K562 (cell line): ENCODE measurements around the gene OR1D5. TPM values are rescaled to one million over a fixed set of nuclear protein-coding genes. Genes with fewer than 3 reads are reported as not detected.

Experiments used
- ATAC-seq: fragments of 200-7000 bp; cut with Tn5 transposase; 3 replicates; pipeline ENCODE4 v1.9.1; 2020; ENCODE audit warnings: moderate library complexity
- BruUV-seq: library from RNA; stranded (reverse); fragments of 400-500 nt; replicated peaks from 2 replicates; lab custom pipeline; 2021; lab: Mats Ljungman, UMichigan
- CTCF ChIA-PET: fragments of 300-600 bp; formaldehyde crosslinking; extraction: SDS; loops from one replicate; lab custom pipeline; 2021; ENCODE audit warnings: low intra/inter-chr PET ratio; lab: Yijun Ruan, JAX
- POLR2A ChIA-PET: fragments of 300-600, 350-650 bp; sonication (Branson Sonifier 250); formaldehyde crosslinking; extraction: SDS; loops from one replicate; lab custom pipeline; 2021; ENCODE audit warnings: antibody characterized with exemption, inconsistent platforms; lab: Yijun Ruan, JAX
- DNase-seq, 4 experiments: peaks; one replicate each; pipeline versions ENCODE4 v3.0.0 to v3.0.0-alpha.2; 2011 to 2018; ENCODE audit warnings: low spot score in 3 of 4, mixed read lengths in 3 of 4; ENCODE audit errors: extremely low read depth in 1 of 4
- FAIRE-seq: peaks from 2 replicates; lab custom pipeline; 2011; peaks lifted over from hg19 to GRCh38; lab: Jason Lieb, UNC
- H2AFZ ChIP-seq: 2 replicates; pipeline ENCODE4 v1.6.0; 2011; ENCODE audit warnings: low read depth, low read length, control low read depth, inconsistent platforms
- H3K27ac ChIP-seq: fragments of 200-600 bp; 3 replicates; pipeline ENCODE4 v1.8.0; 2011; ENCODE audit warnings: low read depth, mild to moderate bottlenecking, control low read depth, inconsistent platforms, low read length, moderate library complexity, mixed read lengths; ENCODE audit errors: extremely low read depth
- H3K27me3 ChIP-seq, 2 experiments: fragments of 300-600 bp in 1 of 2; 2 replicates in 1 of 2; 3 replicates in 1 of 2; pipeline versions ENCODE4 v1.6.0 to v1.8.0; 2011; ENCODE audit warnings: inconsistent platforms in 2 of 2, low read length in 2 of 2, mild to moderate bottlenecking in 1 of 2, mixed read lengths in 1 of 2, moderate library complexity in 1 of 2; ENCODE audit not compliant: control insufficient read depth in 2 of 2, insufficient read depth in 2 of 2
- H3K36me3 ChIP-seq: fragments of 300-600 bp; 3 replicates; pipeline ENCODE4 v1.8.0; 2011; ENCODE audit warnings: mild to moderate bottlenecking, low read length, inconsistent platforms; ENCODE audit not compliant: control insufficient read depth, insufficient read depth
- H3K4me1 ChIP-seq, 2 experiments: fragments of 200-600 bp in 1 of 2; replicated peaks in 1 of 2; 2 replicates in 1 of 2; 3 replicates in 1 of 2; pipeline versions ENCODE4 v1.5.1 to v1.8.0; 2011; ENCODE audit warnings: inconsistent platforms in 2 of 2, low read length in 2 of 2, mild to moderate bottlenecking in 1 of 2, mixed read lengths in 1 of 2, moderate library complexity in 1 of 2; ENCODE audit not compliant: control insufficient read depth in 2 of 2, insufficient read depth in 2 of 2
- H3K4me2 ChIP-seq: 2 replicates; pipeline ENCODE4 v1.6.1; 2011; ENCODE audit warnings: low read length, control low read depth, inconsistent platforms, mixed read lengths; ENCODE audit not compliant: insufficient read depth
- H3K4me3 ChIP-seq: fragments of 200-600 bp; sonication (generic), shearing (Covaris generic); 2 replicates; pipeline ENCODE4 v1.5.1; 2016; ENCODE audit warnings: control low read depth, inconsistent platforms
- H3K79me2 ChIP-seq: fragments of 200-600 bp; 3 replicates; pipeline ENCODE4 v1.8.0; 2011; ENCODE audit warnings: low read length, inconsistent platforms; ENCODE audit not compliant: control insufficient read depth, insufficient read depth
- H3K9ac ChIP-seq, 2 experiments: 2 replicates each; pipeline versions ENCODE4 v1.6.0 to v1.6.1; 2011; ENCODE audit warnings: low read depth in 2 of 2, low read length in 2 of 2, control low read depth in 1 of 2, inconsistent platforms in 1 of 2, mild to moderate bottlenecking in 1 of 2, mixed read lengths in 1 of 2; ENCODE audit not compliant: insufficient read depth in 1 of 2
- H3K9me1 ChIP-seq: one replicate; pipeline ENCODE4 v1.6.0; 2011; ENCODE audit warnings: inconsistent platforms, mild to moderate bottlenecking, low read length, moderate library complexity; ENCODE audit not compliant: control insufficient read depth, insufficient read depth
- H3K9me3 ChIP-seq: replicated peaks from 2 replicates; pipeline ENCODE4 v1.5.1; 2011; ENCODE audit warnings: low read depth, low read length, inconsistent platforms; ENCODE audit not compliant: control insufficient read depth, insufficient read depth
- H4K20me1 ChIP-seq: replicated peaks from 2 replicates; pipeline ENCODE4 v1.6.1; 2011; ENCODE audit warnings: low read length, inconsistent platforms, mixed read lengths; ENCODE audit not compliant: control insufficient read depth, insufficient read depth
- CXXC5 ChIP-seq: fragments of 250-450 bp; sonication (Bioruptor Pico); IDR thresholded peaks from 2 replicates; pipeline ENCODE4 v1.8.0; 2022; ENCODE audit warnings: inconsistent platforms, mild to moderate bottlenecking, moderate library complexity
- GABPA ChIP-seq: fragments of 200-800 bp; sonication (Bioruptor generic); conservative IDR thresholded peaks from 2 replicates; pipeline ENCODE4 v1.6.1; 2016; ENCODE audit warnings: low read depth, missing genetic modification characterization, missing compliant biosample characterization
- GATAD2B ChIP-seq: fragments of 450-650 bp; IDR thresholded peaks from 2 replicates; pipeline ENCODE4 v1.6.1; 2017; ENCODE audit warnings: mild to moderate bottlenecking, borderline replicate concordance
- HINFP ChIP-seq: fragments of 450-650 bp; conservative IDR thresholded peaks from 2 replicates; pipeline ENCODE4 v1.6.1; 2016; ENCODE audit warnings: missing genetic modification characterization, low read depth, mild to moderate bottlenecking, control low read depth, missing compliant biosample characterization
- LEF1 ChIP-seq: fragments of 450-650 bp; IDR thresholded peaks from 2 replicates; pipeline ENCODE4 v1.6.1; 2016; ENCODE audit warnings: mild to moderate bottlenecking
- MAZ ChIP-seq, 2 experiments: fragments of 450-650 bp in 1 of 2; sonication (generic) in 1 of 2; formaldehyde crosslinking; IDR thresholded peaks in 1 of 2; conservative IDR thresholded peaks in 1 of 2; 2 replicates each; pipeline versions ENCODE4 v1.4.0 to v1.5.0; 2020; ENCODE audit warnings: mild to moderate bottlenecking in 1 of 2, missing genetic modification reagents in 1 of 2
- NR1H2 ChIP-seq: sonication (generic); formaldehyde crosslinking; IDR thresholded peaks from 2 replicates; pipeline ENCODE4 v1.4.0; 2020; ENCODE audit warnings: mild to moderate bottlenecking, missing genetic modification reagents
- PTBP1 ChIP-seq: fragments of 200-400 bp; formaldehyde crosslinking; IDR thresholded peaks from 2 replicates; pipeline ENCODE4 v1.6.1; 2017; ENCODE audit warnings: low read depth, low read length
- TAF15 ChIP-seq: fragments of 200-400 bp; formaldehyde crosslinking; IDR thresholded peaks from 2 replicates; pipeline ENCODE4 v1.6.1; 2017; ENCODE audit warnings: mild to moderate bottlenecking, low read depth, low read length, moderate library complexity
- TCF15 ChIP-seq: fragments of 250-450 bp; sonication (Bioruptor Pico); IDR thresholded peaks from 2 replicates; pipeline ENCODE4 v1.8.0; 2022; ENCODE audit warnings: moderate library complexity, mild to moderate bottlenecking, inconsistent platforms
- ZNF175 ChIP-seq: fragments of 200-800 bp; sonication (Bioruptor generic); IDR thresholded peaks from 2 replicates; pipeline ENCODE4 v1.6.1; 2016; ENCODE audit warnings: low read depth, mild to moderate bottlenecking, missing genetic modification characterization, missing compliant biosample characterization
- ZNF830 ChIP-seq: fragments of 250-450 bp; sonication (Bioruptor Pico); IDR thresholded peaks from 2 replicates; pipeline ENCODE4 v1.5.0; 2021; ENCODE audit warnings: mild to moderate bottlenecking
- WGBS: fragments of 100-300 bp; shearing (Covaris generic); methylation state at CpG from one replicate; pipeline ENCODE4 v1.1.6; 2016; ENCODE audit warnings: low coverage, mixed read lengths; ENCODE audit not compliant: insufficient coverage; ENCODE audit errors: missing lambda C conversion rate; 5-methylcytosine and 5-hydroxymethylcytosine counted together
- in situ Hi-C: fragments of 300-500 bp; cut with MboI; formaldehyde crosslinking; loops from 4 replicates; pipeline ENCODE4 v1.15.0; 2018; ENCODE audit warnings: inconsistent platforms, mixed read lengths
- intact Hi-C: fragments of 100-400 bp; cut with micrococcal nuclease; formaldehyde crosslinking; loops from 2 replicates; pipeline ENCODE4 v1.14.2; 2022
- polyA plus RNA-seq, 8 experiments: library from polyadenylated mRNA; depleted of rRNA in 4 of 8; stranded (reverse) in 5 of 8; unstranded in 3 of 8; fragments of >200 nt; fragmentation: Nextera tagmentation in 2 of 8; fragmentation: Illumina TruSeq in 1 of 8; extraction: Ambion mirVana in 2 of 8; extraction: Trizol in 1 of 8; gene quantifications; 2 replicates each; pipeline versions ENCODE4 v1.2.1 to v1.2.3, GENCODE V29; 2011 to 2014; ENCODE audit warnings: inconsistent platforms in 1 of 8, missing spikeins in 1 of 8
- total RNA-seq, 7 experiments: library from RNA; depleted of rRNA in 6 of 7; stranded (reverse); fragments of >200 nt in 6 of 7; fragmentation: Illumina TruSeq in 2 of 7; extraction: Trizol in 2 of 7; gene quantifications; 2 replicates each; pipeline versions ENCODE4 v1.2.1 to v1.2.3, GENCODE V29; 2011 to 2021; ENCODE audit warnings: low replicate concordance in 1 of 7

OR1D5 gene
- total and polyA plus RNA-seq, 9 of the 15 experiments (the other 6 are each of a cell fraction or from before 2014, with no cell fraction given) = not detected

GRCh38 chr17:3039736-3040135, 23.7 kb downstream of the OR1D5 start:
- H3K27ac ChIP-seq = no peak overlapping the region
- in situ Hi-C loops = no loop called here
- H3K36me3 ChIP-seq = no peaks in the 10 kb centered on the region
- DNase-seq = no peak
- no TSS peak for BruUV-seq
- no peak for ATAC-seq
- no peaks in the 10 kb centered on the region for H4K20me1 ChIP-seq
- 0% methylated on average over 6 of the region's 6 CpGs for WGBS
- H3K4me1 ChIP-seq = no peaks in the 10 kb centered on the region
- H3K9me3 ChIP-seq = no peaks in the 10 kb centered on the region
- ChIA-PET POLR2A (interaction anchor here (0.6 kb wide), 1 partner anchor 8 kb away, joined by 3 read pairs; no protein-coding TSS in a partner anchor), CTCF (no interaction called here)
- no peak overlapping the region for H3K9ac ChIP-seq
- TF ChIP-seq GABPA (tag) (no peak), GATAD2B (no peak), TCF15 (CRISPR knock-in tag) (no peak), ZNF175 (CRISPR knock-in tag) (no peak), NR1H2 (CRISPR knock-in tag) (no peak), TAF15 (no peak), PTBP1 (no peak), HINFP (tag) (no peak), MAZ (CRISPR knock-in tag; conservative IDR thresholded peaks at IDR 0.05 in 1 of 2, IDR thresholded peaks at IDR 0.05 in 1 of 2) (no peak), ZNF830 (CRISPR knock-in tag) (no peak), LEF1 (no peak), CXXC5 (no peak)
- H3K4me2 ChIP-seq = no peak overlapping the region
- H2AFZ ChIP-seq = no peak overlapping the region
- no peak overlapping the region for H3K4me3 ChIP-seq
- H3K9me1 ChIP-seq = no peaks in the 10 kb centered on the region
- FAIRE-seq = no peak
- H3K27me3 ChIP-seq = no peaks in the 10 kb centered on the region; a peak in 2 of 5 replicates
- no peaks in the 10 kb centered on the region for H3K79me2 ChIP-seq
- intact Hi-C loops = loop anchor here (10.0 kb wide), 1 partner anchor 645 kb away; no protein-coding TSS in a partner anchor
